Mononuclear cell (primary cell): Measurements from ENCODE around the gene MPL. TPM values are rescaled to one million over a fixed set of nuclear protein-coding genes. Genes with fewer than 3 reads are reported as not detected.

ENCODE experiments used
- H3K27me3 ChIP-seq: 2 replicates; pipeline ENCODE4 v1.6.0; 2011; ENCODE audit warnings: low read length, control low read depth; ENCODE audit not compliant: insufficient read depth
- H3K4me1 ChIP-seq: 2 replicates; pipeline ENCODE4 v1.5.1; 2011; ENCODE audit warnings: mild to moderate bottlenecking, low read length, control low read depth; ENCODE audit not compliant: insufficient read depth
- H3K4me3 ChIP-seq: 2 replicates; pipeline ENCODE4 v1.5.1; 2011; ENCODE audit warnings: mild to moderate bottlenecking, low read length, moderate library complexity
- H3K9me3 ChIP-seq: 2 replicates; pipeline ENCODE4 v1.5.1; 2011; ENCODE audit warnings: low read depth, mild to moderate bottlenecking, control low read depth, low read length
- total RNA-seq: library from RNA; depleted of rRNA; stranded (reverse); fragments of >200 nt; gene quantifications from one replicate; pipeline ENCODE4 v1.2.3, GENCODE V29; 2012

MPL gene
- total RNA-seq, result 2.3 TPM

DNA sequence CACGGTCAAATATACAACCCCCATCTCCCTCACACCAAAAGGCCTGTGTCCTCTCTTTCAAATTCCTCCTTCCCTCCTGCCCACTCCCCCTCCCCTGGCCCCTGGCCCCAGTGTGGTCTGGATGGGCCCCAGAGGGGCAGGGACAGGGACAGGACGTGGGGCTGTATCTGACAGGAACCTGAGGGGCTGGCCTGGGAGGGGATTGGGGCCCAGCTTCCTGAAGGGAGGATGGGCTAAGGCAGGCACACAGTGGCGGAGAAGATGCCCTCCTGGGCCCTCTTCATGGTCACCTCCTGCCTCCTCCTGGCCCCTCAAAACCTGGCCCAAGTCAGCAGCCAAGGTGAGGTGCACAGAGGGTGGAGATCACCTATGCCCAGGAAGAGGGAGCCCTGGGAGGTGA is at the start of gene MPL:
TSS of gene MPL (plus strand) at position 231 of the 400 bp plus-strand sequence. CDS start at position 262, 31 bp downstream.
- H3K4me1 ChIP-seq, result no peaks in the 10 kb centered on the region
- no peak within 1 kb of the TSS for H3K4me3 ChIP-seq
- no peaks in the 10 kb centered on the region for H3K27me3 ChIP-seq
- no peaks in the 10 kb centered on the region for H3K9me3 ChIP-seq

- no peak overlapping the region for H3K4me3 ChIP-seq
- no peaks in the 10 kb centered on the region for H3K27me3 ChIP-seq
- no peaks in the 10 kb centered on the region for H3K9me3 ChIP-seq
- no peaks in the 10 kb centered on the region for H3K4me1 ChIP-seq
These were observed 49.4 kb upstream of the MPL start for GRCh38 chr1:43288058-43288784.

DNA sequence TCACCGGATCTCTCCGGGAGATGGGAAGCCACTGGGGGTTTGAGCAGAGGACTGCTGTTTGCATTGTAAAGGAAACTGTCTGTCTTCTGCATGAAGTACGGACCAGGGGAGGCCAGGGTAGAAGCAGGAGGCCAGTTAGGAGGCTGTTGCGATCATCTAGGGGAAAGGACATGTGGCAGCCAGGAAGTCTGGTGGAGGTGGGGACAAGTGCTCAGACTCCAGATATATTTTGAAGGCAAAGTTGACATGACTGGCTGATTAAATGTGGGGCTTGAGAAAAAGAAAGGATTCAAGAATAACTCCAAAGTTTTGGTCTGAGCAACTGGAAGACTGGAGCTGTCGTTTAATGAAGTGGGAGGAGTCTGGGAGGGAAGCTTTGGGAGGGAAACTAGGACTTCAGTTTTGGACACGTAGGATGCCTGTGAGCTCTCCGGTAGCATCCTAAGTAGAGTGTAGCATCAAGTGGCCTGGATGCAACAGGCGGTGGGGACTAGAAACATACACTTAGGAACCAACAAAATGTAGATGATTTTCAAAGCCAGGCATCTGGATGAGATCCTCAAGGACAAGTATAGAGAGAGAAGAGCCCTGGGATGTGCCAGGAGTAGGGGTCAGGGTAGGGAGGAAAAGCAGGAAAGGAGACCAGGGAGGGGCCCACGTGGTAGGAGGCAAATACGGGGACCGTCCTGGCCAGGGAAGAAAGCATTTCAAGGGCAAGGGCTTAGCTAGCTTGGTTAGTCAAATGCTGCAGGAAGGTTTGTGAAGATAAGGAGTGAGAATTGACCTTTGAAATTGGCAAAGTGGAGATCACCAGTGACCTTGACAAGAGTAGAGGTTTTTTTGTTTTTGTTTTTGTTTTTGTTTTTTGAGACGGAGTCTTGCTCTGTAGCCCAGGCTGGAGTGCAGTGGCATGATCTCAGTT is 48.6 kb upstream of the MPL start:
- Histone ChIP-seq H3K4me3 (no peak overlapping the region), H3K9me3 (no peaks in the 10 kb centered on the region), H3K4me1 (no peaks in the 10 kb centered on the region), H3K27me3 (no peaks in the 10 kb centered on the region)

GRCh38 chr1:43292216-43292615 is 45.4 kb upstream of the MPL start:
- Histone ChIP-seq H3K9me3 (no peaks in the 10 kb centered on the region), H3K4me3 (no peak overlapping the region), H3K4me1 (no peaks in the 10 kb centered on the region), H3K27me3 (no peaks in the 10 kb centered on the region)

- H3K27me3 ChIP-seq, result no peaks in the 10 kb centered on the region
- H3K4me1 ChIP-seq, result no peaks in the 10 kb centered on the region
- H3K4me3 ChIP-seq, result no peak overlapping the region
- H3K9me3 ChIP-seq, result no peaks in the 10 kb centered on the region
These were observed 44.9 kb upstream of the MPL start for GRCh38 chr1:43292679-43293078.

DNA sequence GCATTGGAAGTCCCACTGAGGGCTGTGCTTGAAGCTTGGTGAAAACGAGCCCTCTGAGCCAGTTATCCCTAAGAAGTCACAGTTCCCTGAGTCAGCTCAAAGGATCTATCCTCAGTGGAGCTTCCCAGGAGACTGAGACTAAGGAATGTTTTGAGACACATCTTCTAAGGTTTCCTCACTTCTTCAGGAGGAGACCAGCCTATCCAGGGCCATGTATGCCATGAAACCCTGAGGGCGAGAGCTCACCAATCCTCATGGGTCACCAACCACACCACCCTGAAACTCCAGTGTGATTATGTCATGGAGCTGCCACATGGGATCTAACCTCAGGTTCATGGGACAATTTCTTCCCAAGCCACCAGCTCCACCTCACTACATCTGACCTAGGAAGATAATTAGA is 44.4 kb upstream of the MPL start:
- H3K4me3 ChIP-seq, result no peak overlapping the region
- no peaks in the 10 kb centered on the region for H3K4me1 ChIP-seq
- no peaks in the 10 kb centered on the region for H3K9me3 ChIP-seq
- H3K27me3 ChIP-seq, result no peaks in the 10 kb centered on the region

- H3K4me1 ChIP-seq, result no peaks in the 10 kb centered on the region
- H3K4me3 ChIP-seq, result no peak overlapping the region
- H3K9me3 ChIP-seq, result no peaks in the 10 kb centered on the region
- H3K27me3 ChIP-seq, result no peaks in the 10 kb centered on the region
These were observed 43.5 kb upstream of the MPL start for GRCh38 chr1:43293896-43294760.

DNA sequence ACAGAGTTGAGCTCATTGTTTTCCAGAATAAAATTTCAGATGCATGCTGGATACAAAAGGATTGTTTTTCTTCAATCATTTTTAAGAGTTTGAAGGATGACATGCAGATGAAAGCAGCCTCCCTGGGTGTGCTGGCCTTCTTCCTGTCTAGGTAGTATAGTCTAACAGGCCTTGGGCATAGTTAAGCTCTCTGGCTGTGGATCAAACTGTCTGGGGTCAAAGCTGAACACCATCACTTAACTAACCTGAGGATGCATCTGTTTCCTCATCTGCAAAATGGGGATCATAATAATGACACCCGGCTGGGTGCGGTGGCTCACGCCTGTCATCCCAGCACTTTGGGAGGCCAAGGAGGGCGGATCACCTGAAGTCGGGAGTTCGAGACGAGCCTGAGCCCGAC is 42.9 kb upstream of the MPL start:
- Histone ChIP-seq H3K9me3 (no peaks in the 10 kb centered on the region), H3K27me3 (no peaks in the 10 kb centered on the region), H3K4me1 (no peaks in the 10 kb centered on the region), H3K4me3 (no peak overlapping the region)

GRCh38 chr1:43296207-43296606 is 41.4 kb upstream of the MPL start:
- H3K9me3 ChIP-seq, result no peaks in the 10 kb centered on the region
- no peak overlapping the region for H3K4me3 ChIP-seq
- H3K27me3 ChIP-seq, result no peaks in the 10 kb centered on the region
- H3K4me1 ChIP-seq, result no peaks in the 10 kb centered on the region

- no peaks in the 10 kb centered on the region for H3K4me1 ChIP-seq
- no peaks in the 10 kb centered on the region for H3K9me3 ChIP-seq
- H3K4me3 ChIP-seq, result no peak overlapping the region
- H3K27me3 ChIP-seq, result no peaks in the 10 kb centered on the region
These were observed 39.6 kb upstream of the MPL start for GRCh38 chr1:43298055-43298454.

DNA sequence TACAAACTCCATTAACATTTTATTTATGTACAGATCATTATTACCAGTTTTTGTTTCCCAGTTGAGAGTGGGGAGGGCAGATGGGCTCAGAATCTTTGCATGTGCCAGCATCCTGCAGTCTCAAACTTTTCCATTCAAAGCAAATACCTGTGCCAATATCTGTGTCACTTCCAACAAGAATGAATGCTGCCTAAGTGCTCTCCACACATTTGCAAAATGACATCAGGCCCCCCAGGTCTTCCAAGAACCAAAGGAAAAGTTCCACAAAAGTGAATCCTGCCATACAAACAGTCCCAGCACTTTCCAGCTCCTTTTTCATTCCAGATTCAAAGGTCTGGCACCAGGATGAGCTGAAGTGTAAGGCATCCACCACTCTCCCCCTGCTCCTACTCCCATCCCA is 38.5 kb upstream of the MPL start:
- Histone ChIP-seq H3K9me3 (no peaks in the 10 kb centered on the region), H3K27me3 (no peaks in the 10 kb centered on the region), H3K4me3 (no peak overlapping the region), H3K4me1 (no peaks in the 10 kb centered on the region)

GRCh38 chr1:43300378-43301094 is 37.1 kb upstream of the MPL start, which contains the start of gene TIE1:
TIE1 (plus strand) TSS chr1:43300982; CDS start chr1:43301072, 90 bp downstream.
- H3K27me3 ChIP-seq, result no peaks in the 10 kb centered on the region
- H3K9me3 ChIP-seq, result no peaks in the 10 kb centered on the region
- no peaks in the 10 kb centered on the region for H3K4me1 ChIP-seq
- no peak within 1 kb of the TSS for H3K4me3 ChIP-seq

- Histone ChIP-seq H3K4me1 (no peaks in the 10 kb centered on the region), H3K4me3 (no peak overlapping the region), H3K9me3 (no peaks in the 10 kb centered on the region), H3K27me3 (no peaks in the 10 kb centered on the region)
These were observed 35.4 kb upstream of the MPL start for GRCh38 chr1:43302201-43302600.

GRCh38 chr1:43302721-43303470 is 34.7 kb upstream of the MPL start:
- no peaks in the 10 kb centered on the region for H3K9me3 ChIP-seq
- H3K4me1 ChIP-seq, result no peaks in the 10 kb centered on the region
- H3K27me3 ChIP-seq, result no peaks in the 10 kb centered on the region
- no peak overlapping the region for H3K4me3 ChIP-seq
